Keratinocyte (primary cell): ENCODE measurements around the gene ABCD3.

Experiments
- EZH2 ChIP-seq: IDR thresholded peaks from one replicate; pipeline ENCODE4 v1.6.1; 2012; ENCODE audit warnings: inconsistent platforms, mild to moderate bottlenecking, low read length, moderate library complexity
- TF ChIP-seq, protein P1 (sequence below), 3 experiments: IDR thresholded peaks in 1 of 3; conservative IDR thresholded peaks in 1 of 3; optimal IDR thresholded peaks in 1 of 3; 2 replicates in 2 of 3; 3 replicates in 1 of 3; pipeline versions ENCODE3 to v1.5.1; 2011; ENCODE audit warnings: low read length in 3 of 3, mild to moderate bottlenecking in 3 of 3, moderate library complexity in 2 of 3, control low read depth in 1 of 3, inconsistent platforms in 1 of 3; ENCODE audit not compliant: insufficient read depth in 2 of 3; ENCODE audit errors: extremely low read depth in 1 of 3

DNA sequence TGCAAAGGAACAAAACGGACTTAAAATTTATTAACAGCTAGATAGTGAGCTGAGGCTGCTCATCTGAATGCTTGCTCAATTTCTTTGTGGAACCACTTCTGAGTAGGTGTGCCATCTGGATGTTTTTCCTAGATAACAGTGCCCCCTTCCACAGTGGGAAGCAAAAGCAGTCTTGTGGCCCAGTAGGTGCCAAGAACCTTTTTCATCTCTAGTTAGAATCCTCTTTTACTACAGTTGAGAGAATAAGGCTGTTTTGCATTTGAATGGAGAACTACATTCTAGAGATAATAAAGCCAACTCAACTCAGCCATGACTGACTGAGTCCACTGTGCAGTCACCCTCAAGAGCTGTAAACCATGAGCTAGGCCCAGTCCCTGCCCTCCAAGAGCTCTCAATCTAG lies 110.1 kb downstream of the ABCD3 start:
- TF ChIP-seq, protein P1, sequence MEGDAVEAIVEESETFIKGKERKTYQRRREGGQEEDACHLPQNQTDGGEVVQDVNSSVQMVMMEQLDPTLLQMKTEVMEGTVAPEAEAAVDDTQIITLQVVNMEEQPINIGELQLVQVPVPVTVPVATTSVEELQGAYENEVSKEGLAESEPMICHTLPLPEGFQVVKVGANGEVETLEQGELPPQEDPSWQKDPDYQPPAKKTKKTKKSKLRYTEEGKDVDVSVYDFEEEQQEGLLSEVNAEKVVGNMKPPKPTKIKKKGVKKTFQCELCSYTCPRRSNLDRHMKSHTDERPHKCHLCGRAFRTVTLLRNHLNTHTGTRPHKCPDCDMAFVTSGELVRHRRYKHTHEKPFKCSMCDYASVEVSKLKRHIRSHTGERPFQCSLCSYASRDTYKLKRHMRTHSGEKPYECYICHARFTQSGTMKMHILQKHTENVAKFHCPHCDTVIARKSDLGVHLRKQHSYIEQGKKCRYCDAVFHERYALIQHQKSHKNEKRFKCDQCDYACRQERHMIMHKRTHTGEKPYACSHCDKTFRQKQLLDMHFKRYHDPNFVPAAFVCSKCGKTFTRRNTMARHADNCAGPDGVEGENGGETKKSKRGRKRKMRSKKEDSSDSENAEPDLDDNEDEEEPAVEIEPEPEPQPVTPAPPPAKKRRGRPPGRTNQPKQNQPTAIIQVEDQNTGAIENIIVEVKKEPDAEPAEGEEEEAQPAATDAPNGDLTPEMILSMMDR (optimal IDR thresholded peaks at IDR 0.05 in 1 of 3, IDR thresholded peaks at IDR 0.05 in 1 of 3, conservative IDR thresholded peaks at IDR 0.05 in 1 of 3; ENCODE audit: extremely low read depth in 1 of 3, insufficient read depth in 2 of 3, low read length in 3 of 3) = peak in 2 of 3 experiments; percentile 39 to 45
- no peak for TF ChIP-seq EZH2
